ENCODE measurements around the gene COX11. TPM values are rescaled to one million over a fixed set of nuclear protein-coding genes. Genes with fewer than 3 reads are reported as not detected.

The COX11 gene
- total and polyA plus RNA-seq, 2 of the 8 experiments (the other 6 are each of a cell fraction or from before 2014, with no cell fraction given): 43.0 to 54.1 TPM

DNA sequence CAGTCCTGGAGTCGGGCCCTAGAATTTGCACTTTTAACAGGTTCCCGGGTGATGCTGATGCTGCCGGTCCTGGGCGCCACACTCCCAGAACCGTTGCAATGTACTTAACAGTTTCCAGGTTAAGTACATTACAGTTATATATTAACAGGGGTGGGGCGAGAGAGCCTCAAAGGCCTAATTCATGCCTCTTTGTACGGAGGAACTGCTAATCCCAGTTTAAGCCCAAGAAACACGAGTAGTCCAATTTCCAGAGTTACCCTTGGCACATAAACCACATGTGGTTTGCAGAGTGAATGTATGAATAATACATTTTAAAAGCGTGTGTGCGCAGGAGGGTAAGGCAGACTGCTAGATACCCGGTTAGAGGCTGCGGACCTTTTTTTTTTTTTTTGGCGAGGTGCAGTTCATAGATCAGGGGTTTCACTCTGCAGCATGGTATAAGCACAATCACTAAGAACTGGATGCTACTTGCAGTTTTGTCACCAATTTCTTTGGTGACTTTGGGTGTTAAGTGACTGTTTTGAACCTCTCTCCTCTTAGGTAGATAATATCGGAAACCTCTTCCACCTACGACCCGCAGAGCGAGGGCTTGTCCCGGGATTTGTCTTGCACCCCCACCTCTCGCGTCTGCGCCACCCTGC lies 713 bp downstream of the COX11 start:
- H3K27me3 ChIP-seq (replicated peaks in 1 of 4; ENCODE audit: control insufficient read depth in 3 of 4, extremely low read depth in 1 of 4, insufficient read depth in 3 of 4, low read length in 3 of 4): no peaks in the 10 kb centered on the region
- TF ChIP-seq, protein P1, sequence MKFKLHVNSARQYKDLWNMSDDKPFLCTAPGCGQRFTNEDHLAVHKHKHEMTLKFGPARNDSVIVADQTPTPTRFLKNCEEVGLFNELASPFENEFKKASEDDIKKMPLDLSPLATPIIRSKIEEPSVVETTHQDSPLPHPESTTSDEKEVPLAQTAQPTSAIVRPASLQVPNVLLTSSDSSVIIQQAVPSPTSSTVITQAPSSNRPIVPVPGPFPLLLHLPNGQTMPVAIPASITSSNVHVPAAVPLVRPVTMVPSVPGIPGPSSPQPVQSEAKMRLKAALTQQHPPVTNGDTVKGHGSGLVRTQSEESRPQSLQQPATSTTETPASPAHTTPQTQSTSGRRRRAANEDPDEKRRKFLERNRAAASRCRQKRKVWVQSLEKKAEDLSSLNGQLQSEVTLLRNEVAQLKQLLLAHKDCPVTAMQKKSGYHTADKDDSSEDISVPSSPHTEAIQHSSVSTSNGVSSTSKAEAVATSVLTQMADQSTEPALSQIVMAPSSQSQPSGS (IDR thresholded peaks at IDR 0.05; ENCODE audit: low read length): no peak
- TF ChIP-seq JUND (IDR thresholded peaks at IDR 0.05; ENCODE audit: low read length): no peak
- TF ChIP-seq RAD21 (IDR thresholded peaks at IDR 0.05 in 1 of 2, conservative IDR thresholded peaks at IDR 0.05 in 1 of 2; ENCODE audit: low read depth in 2 of 2, low read length in 2 of 2): no peak
- TF ChIP-seq CHD2 (IDR thresholded peaks at IDR 0.05; ENCODE audit: low read length): no peak
- TF ChIP-seq NANOG (IDR thresholded peaks at IDR 0.05; ENCODE audit: insufficient read depth, low read depth, low read length, poor library complexity, severe bottlenecking): no peak
- TF ChIP-seq SP2 (IDR thresholded peaks at IDR 0.05; ENCODE audit: low read length): no peak
- TF ChIP-seq SRF (IDR thresholded peaks at IDR 0.05; ENCODE audit: low read depth, low read length): no peak
- TF ChIP-seq CBX5 (IDR thresholded peaks at IDR 0.05; ENCODE audit: low read depth, low read length): no peak
- no peak for TF ChIP-seq POLR2A (IDR thresholded peaks at IDR 0.05; ENCODE audit: control extremely low read depth in 1 of 2, low read depth in 2 of 2, low read length in 2 of 2)
- TF ChIP-seq KDM5A (IDR thresholded peaks at IDR 0.05; ENCODE audit: low read length): no peak
- no peak for TF ChIP-seq YY1 (IDR thresholded peaks at IDR 0.05; ENCODE audit: low read depth, low read length)

More for the DNA sequence above, 713 bp downstream of the COX11 start:
- POLR2A ChIA-PET (ENCODE audit: partially characterized antibody): interaction anchor here (1.0 to 1.5 kb wide), 4 partner anchors 12 to 68 kb away, joined by 3 to 7 read pairs (median 4); partner anchors contain the start of gene TOM1L1
- H3K9me3 ChIP-seq (ENCODE audit: insufficient read depth in 2 of 2, low read depth in 1 of 2, low read length in 1 of 2): no peaks in the 10 kb centered on the region
- FAIRE-seq: no peak
- CTCF ChIA-PET (ENCODE audit: partially characterized antibody): interaction anchor here (0.6 kb wide), 1 partner anchor 1197 kb away, joined by 3 read pairs; no protein-coding TSS in a partner anchor
- no peak overlapping the region for H4K8ac ChIP-seq (ENCODE audit: extremely low read depth, insufficient read depth, low read length)
- peaks cover 5% of the 10 kb centered on the region; the same call in 1 of the 2 replicates for H3K79me1 ChIP-seq (ENCODE audit: low read depth, low read length)
- peak overlapping the region; percentile 65; the same call in 1 of the 2 replicates for H3K27ac ChIP-seq (ENCODE audit: low read depth, low read length)
- no peak overlapping the region for H2BK12ac ChIP-seq (ENCODE audit: low read depth, low read length)
- peak overlapping the region; percentile 85 to 96 (median 89) for H3K4me3 ChIP-seq (ENCODE audit: extremely low read depth in 1 of 4, insufficient read depth in 2 of 4, low read depth in 3 of 4, low read length in 4 of 4)
- DNase-seq (ENCODE audit: low read depth in 1 of 2, low spot score in 2 of 2): no peak
- no peak overlapping the region for H2BK120ac ChIP-seq (replicated peaks; ENCODE audit: low read depth, low read length)
- H4K91ac ChIP-seq (replicated peaks; ENCODE audit: insufficient read length, low read length): no peak overlapping the region
- no peak overlapping the region for H2AK5ac ChIP-seq (ENCODE audit: low read depth, low read length)
- no peak overlapping the region for H3K14ac ChIP-seq (ENCODE audit: insufficient read length)
- peaks cover 7% of the 10 kb centered on the region; the same call in 1 of the 2 replicates for H3K23me2 ChIP-seq (ENCODE audit: low read depth, low read length)
- no peak overlapping the region for H2BK15ac ChIP-seq (ENCODE audit: low read length)
- H4K5ac ChIP-seq (ENCODE audit: insufficient read length, low read depth, low read length): peak overlapping the region; percentile 48
- H3K79me2 ChIP-seq (ENCODE audit: control insufficient read depth in 1 of 2, insufficient read depth in 2 of 2, low read length in 2 of 2): peaks cover 0 to 66% of the 10 kb centered on the region in 2 experiments; a peak in 2 of 4 replicates
- peak overlapping the region; percentile 89; the same call in 1 of the 2 replicates for H2BK5ac ChIP-seq (ENCODE audit: low read depth, low read length)
- no peak overlapping the region for H2BK20ac ChIP-seq (ENCODE audit: low read length)
- H3K4me2 ChIP-seq (ENCODE audit: insufficient read depth in 1 of 2, low read depth in 2 of 2, low read length in 2 of 2): peak overlapping the region; percentile 78 to 83
- H3K18ac ChIP-seq (ENCODE audit: extremely low read depth, low read length): peak overlapping the region; percentile 9; the same call in 1 of the 2 replicates
- WGBS, 2 experiments (ENCODE audit: extremely low coverage in 1 of 2, insufficient coverage in 1 of 2, insufficient read length in 1 of 2, insufficient replicate concordance in 2 of 2, low coverage in 1 of 2, low lambda C conversion rate in 2 of 2, missing lambda C conversion rate in 1 of 2): 2% methylated on average over 18 of the region's 21 CpGs; no CpG with 5 or more reads in 1 of the 2 experiments
- no peak overlapping the region for H3K23ac ChIP-seq (ENCODE audit: insufficient read length)
- peak overlapping the region; percentile 87 to 98 (median 92) for H3K9ac ChIP-seq (replicated peaks in 1 of 4; ENCODE audit: extremely low read depth in 1 of 4, low read depth in 3 of 4, low read length in 3 of 4)
- no peak overlapping the region for H3K4ac ChIP-seq (replicated peaks; ENCODE audit: insufficient read length, low read depth, low read length)
- H4K20me1 ChIP-seq (replicated peaks in 1 of 2; ENCODE audit: control insufficient read depth in 1 of 2, insufficient read depth in 2 of 2, low read length in 2 of 2): no peaks in the 10 kb centered on the region
- H3K56ac ChIP-seq (replicated peaks; ENCODE audit: insufficient read length, low read depth, low read length): peak overlapping the region; percentile 32
- H3K36me3 ChIP-seq (ENCODE audit: control insufficient read depth in 2 of 4, insufficient read depth in 4 of 4, low read length in 3 of 4): peaks cover 3 to 24% (median 15%) of the 10 kb centered on the region in 4 experiments; a peak in 6 of 8 replicates
- peaks cover 0 to 8% (median 0%) of the 10 kb centered on the region in 4 experiments; a peak in 2 of 7 replicates for H3K4me1 ChIP-seq (replicated peaks in 1 of 4; ENCODE audit: control insufficient read depth in 3 of 4, insufficient read depth in 4 of 4, low read length in 3 of 4)
- no peak overlapping the region for H2AFZ ChIP-seq (ENCODE audit: low read length)

All from H1 (cell line).